ENCODE measurements around the gene TUSC1. TPM values are rescaled to one million over a fixed set of nuclear protein-coding genes. Genes with fewer than 3 reads are reported as not detected.

The TUSC1 gene
- total RNA-seq, 1 experiment from 2014 or later = 6.0 TPM

- no peak for TF ChIP-seq ZNF281 (CRISPR knock-in tag; IDR thresholded peaks at IDR 0.05)
- TF ChIP-seq, protein P1, sequence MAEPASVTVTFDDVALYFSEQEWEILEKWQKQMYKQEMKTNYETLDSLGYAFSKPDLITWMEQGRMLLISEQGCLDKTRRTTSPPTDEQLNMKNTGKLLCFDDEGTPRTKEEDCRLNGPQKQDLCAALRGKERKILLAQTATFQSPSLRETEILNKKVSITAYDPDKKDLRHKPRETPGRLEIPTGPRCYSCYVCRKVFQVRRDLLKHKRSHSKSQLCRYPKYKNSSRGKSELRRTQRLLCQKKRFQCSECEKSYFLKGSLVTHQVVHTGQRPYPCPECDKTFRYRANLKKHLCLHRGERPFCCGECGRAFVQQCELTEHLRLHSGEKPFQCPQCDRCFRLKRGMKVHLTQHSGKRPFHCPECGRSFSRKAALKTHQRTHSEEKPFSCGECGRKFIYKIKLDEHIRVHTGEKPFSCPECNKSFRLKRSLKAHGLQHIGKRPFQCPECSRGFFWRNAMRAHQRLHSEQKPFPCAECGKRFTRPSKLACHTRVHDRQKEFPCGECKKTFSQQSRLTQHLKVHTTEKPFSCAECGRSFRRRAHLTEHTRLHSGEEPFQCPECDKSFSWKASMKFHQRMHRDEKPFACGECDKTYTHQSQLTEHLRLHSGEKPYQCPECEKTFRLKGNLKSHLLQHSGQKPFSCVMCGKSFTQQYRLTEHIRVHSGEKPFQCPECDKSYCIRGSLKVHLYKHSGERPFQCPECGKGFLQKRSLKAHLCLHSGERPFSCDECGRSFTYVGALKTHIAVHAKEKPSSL (CRISPR knock-in tag; conservative IDR thresholded peaks at IDR 0.05) = no peak
- no peak for TF ChIP-seq MYBL2 (CRISPR knock-in tag; IDR thresholded peaks at IDR 0.05)
- TF ChIP-seq ZNF423 (CRISPR knock-in tag; IDR thresholded peaks at IDR 0.05) = no peak
- TF ChIP-seq CREB1 (CRISPR knock-in tag; IDR thresholded peaks at IDR 0.05) = no peak
- TF ChIP-seq ZNF512 (CRISPR knock-in tag; IDR thresholded peaks at IDR 0.05; ENCODE audit: borderline replicate concordance) = no peak
- TF ChIP-seq, protein P2, sequence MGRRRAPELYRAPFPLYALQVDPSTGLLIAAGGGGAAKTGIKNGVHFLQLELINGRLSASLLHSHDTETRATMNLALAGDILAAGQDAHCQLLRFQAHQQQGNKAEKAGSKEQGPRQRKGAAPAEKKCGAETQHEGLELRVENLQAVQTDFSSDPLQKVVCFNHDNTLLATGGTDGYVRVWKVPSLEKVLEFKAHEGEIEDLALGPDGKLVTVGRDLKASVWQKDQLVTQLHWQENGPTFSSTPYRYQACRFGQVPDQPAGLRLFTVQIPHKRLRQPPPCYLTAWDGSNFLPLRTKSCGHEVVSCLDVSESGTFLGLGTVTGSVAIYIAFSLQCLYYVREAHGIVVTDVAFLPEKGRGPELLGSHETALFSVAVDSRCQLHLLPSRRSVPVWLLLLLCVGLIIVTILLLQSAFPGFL (CRISPR knock-in tag; IDR thresholded peaks at IDR 0.05; ENCODE audit: borderline replicate concordance) = no peak
- no peak for TF ChIP-seq ZNF219 (CRISPR knock-in tag; IDR thresholded peaks at IDR 0.05; ENCODE audit: borderline replicate concordance)
- TF ChIP-seq, protein P3, sequence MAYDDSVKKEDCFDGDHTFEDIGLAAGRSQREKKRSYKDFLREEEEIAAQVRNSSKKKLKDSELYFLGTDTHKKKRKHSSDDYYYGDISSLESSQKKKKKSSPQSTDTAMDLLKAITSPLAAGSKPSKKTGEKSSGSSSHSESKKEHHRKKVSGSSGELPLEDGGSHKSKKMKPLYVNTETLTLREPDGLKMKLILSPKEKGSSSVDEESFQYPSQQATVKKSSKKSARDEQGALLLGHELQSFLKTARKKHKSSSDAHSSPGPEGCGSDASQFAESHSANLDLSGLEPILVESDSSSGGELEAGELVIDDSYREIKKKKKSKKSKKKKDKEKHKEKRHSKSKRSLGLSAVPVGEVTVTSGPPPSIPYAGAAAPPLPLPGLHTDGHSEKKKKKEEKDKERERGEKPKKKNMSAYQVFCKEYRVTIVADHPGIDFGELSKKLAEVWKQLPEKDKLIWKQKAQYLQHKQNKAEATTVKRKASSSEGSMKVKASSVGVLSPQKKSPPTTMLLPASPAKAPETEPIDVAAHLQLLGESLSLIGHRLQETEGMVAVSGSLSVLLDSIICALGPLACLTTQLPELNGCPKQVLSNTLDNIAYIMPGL (CRISPR knock-in tag; IDR thresholded peaks at IDR 0.05) = no peak
- no peak for TF ChIP-seq ESRRA (CRISPR knock-in tag; IDR thresholded peaks at IDR 0.05; ENCODE audit: borderline replicate concordance)
Observed at GRCh38 chr9:25654417-25654816, 23.8 kb downstream of the TUSC1 start (continued).

DNA sequence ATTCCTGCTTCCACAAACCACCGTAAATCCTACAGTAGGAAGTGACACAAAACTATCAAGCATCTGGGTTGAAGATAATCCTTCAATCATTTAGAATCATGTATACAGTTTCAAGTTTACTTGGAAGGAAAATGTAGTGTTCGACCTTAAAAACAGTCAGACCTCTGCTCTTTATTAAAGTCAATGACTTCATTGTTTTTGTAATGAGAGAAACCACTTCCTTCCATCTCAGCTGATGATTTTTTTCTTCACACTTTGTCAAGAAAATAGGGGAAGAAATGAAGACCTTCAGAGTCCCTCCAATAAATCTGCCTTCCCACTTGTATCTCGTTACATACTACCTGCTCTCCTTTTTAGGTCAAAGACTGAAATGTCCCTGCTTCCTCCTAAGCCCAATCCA is 30.1 kb downstream of the TUSC1 start:
- Mint-ChIP-seq H3K36me3 (no peaks in the 10 kb centered on the region), H3K27me3 (ENCODE audit: low read depth) (no peaks in the 10 kb centered on the region), H3K27ac (no peak overlapping the region), H3K4me3 (no peak overlapping the region), H3K4me1 (no peaks in the 10 kb centered on the region), H3K9me3 (peaks cover 10% of the 10 kb centered on the region)
- ChIA-PET CTCF (no interaction called here), POLR2A (no interaction called here)
- no peak for ATAC-seq
- no peak for TF ChIP-seq ZNF281 (CRISPR knock-in tag; IDR thresholded peaks at IDR 0.05)
- no peak for DNase-seq (ENCODE audit: low spot score)

All from WTC11 (cell line).